ENCODE results near the gene JAKMIP3.

DNA sequence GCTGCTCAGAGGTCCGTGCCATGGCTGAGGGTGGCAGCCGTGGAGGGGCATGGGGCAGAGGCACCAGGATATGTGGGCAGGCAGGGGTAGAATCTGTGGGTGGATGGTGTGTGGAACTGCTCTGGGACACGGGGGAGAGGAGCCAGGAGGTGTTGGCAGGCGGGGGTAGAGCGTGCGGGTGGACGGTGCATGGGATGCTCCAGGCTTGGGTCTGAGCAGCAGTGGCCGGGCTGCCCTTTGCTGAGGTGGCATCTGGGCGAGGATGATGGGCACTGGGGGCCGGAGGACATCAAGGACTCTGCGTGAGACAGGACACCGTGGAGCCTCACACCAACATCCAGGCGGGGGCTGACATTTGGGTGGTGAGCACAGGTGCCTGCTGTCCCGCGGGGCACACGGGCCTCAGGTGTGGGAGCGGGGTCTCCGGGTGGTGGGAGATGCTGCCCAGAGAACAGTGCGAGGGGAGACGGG is 46.2 kb downstream of the JAKMIP3 start:
- TF ChIP-seq, protein P1, sequence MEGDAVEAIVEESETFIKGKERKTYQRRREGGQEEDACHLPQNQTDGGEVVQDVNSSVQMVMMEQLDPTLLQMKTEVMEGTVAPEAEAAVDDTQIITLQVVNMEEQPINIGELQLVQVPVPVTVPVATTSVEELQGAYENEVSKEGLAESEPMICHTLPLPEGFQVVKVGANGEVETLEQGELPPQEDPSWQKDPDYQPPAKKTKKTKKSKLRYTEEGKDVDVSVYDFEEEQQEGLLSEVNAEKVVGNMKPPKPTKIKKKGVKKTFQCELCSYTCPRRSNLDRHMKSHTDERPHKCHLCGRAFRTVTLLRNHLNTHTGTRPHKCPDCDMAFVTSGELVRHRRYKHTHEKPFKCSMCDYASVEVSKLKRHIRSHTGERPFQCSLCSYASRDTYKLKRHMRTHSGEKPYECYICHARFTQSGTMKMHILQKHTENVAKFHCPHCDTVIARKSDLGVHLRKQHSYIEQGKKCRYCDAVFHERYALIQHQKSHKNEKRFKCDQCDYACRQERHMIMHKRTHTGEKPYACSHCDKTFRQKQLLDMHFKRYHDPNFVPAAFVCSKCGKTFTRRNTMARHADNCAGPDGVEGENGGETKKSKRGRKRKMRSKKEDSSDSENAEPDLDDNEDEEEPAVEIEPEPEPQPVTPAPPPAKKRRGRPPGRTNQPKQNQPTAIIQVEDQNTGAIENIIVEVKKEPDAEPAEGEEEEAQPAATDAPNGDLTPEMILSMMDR (IDR thresholded peaks at IDR 0.05): no peak
- no peak for TF ChIP-seq POLR2A (IDR thresholded peaks at IDR 0.05)
